ENCODE measurements around the gene MYOM3.

The MYOM3 gene

GRCh38 chr1:24113641-24114033 lies 1.7 kb upstream of the MYOM3 start:
- DNase-seq = no peak

GRCh38 chr1:24111262-24111995 lies 506 bp downstream of the MYOM3 start:
- DNase-seq = no peak

GRCh38 chr1:24110642-24111261 lies 1.2 kb downstream of the MYOM3 start:
- no peak for DNase-seq

- no peak for DNase-seq
Measured at GRCh38 chr1:24109686-24110475, 2.1 kb downstream of the MYOM3 start.

GRCh38 chr1:24109166-24109483 lies 2.8 kb downstream of the MYOM3 start:
- no peak for DNase-seq

GRCh38 chr1:24108334-24109165 lies 3.4 kb downstream of the MYOM3 start:
- DNase-seq = no peak

- no peak for DNase-seq
Measured at GRCh38 chr1:24107462-24108138, 4.3 kb downstream of the MYOM3 start.

GRCh38 chr1:24105368-24106160 lies 6.4 kb downstream of the MYOM3 start:
- DNase-seq = no peak

- DNase-seq = no peak
Measured at GRCh38 chr1:24104854-24105253, 7.1 kb downstream of the MYOM3 start.

GRCh38 chr1:24103879-24104278 lies 8.1 kb downstream of the MYOM3 start:
- DNase-seq = no peak

- no peak for DNase-seq
Measured at GRCh38 chr1:24103408-24103807, 8.5 kb downstream of the MYOM3 start.

GRCh38 chr1:24102961-24103360 lies 9.0 kb downstream of the MYOM3 start:
- no peak for DNase-seq

- no peak for DNase-seq
Measured at GRCh38 chr1:24101796-24102586, 9.9 kb downstream of the MYOM3 start.

- no peak for DNase-seq
Measured at GRCh38 chr1:24100945-24101737, 10.8 kb downstream of the MYOM3 start.

- no peak for DNase-seq
Measured at GRCh38 chr1:24098943-24099638, 12.8 kb downstream of the MYOM3 start.

- DNase-seq = no peak
Measured at GRCh38 chr1:24098102-24098501, 13.8 kb downstream of the MYOM3 start.

GRCh38 chr1:24097663-24098062 lies 14.3 kb downstream of the MYOM3 start:
- no peak for DNase-seq

- no peak for DNase-seq
Measured at GRCh38 chr1:24096739-24097103, 15.2 kb downstream of the MYOM3 start.

GRCh38 chr1:24096009-24096738 lies 15.8 kb downstream of the MYOM3 start:
- DNase-seq = no peak
